Islet precursor cell (in vitro differentiated cells): Measurements from ENCODE around the gene GALNT1.

Source experiments
- DNase-seq: peaks from one replicate; pipeline ENCODE4 v3.0.0-alpha.2; 2018

Gene GALNT1

GRCh38 chr18:35619464-35619863 lies 37.9 kb downstream of the GALNT1 start:
- no peak for DNase-seq

GRCh38 chr18:35619941-35620340 lies 38.4 kb downstream of the GALNT1 start:
- DNase-seq: no peak

- no peak for DNase-seq
These were observed 39.2 kb downstream of the GALNT1 start for GRCh38 chr18:35620765-35621164.

GRCh38 chr18:35623255-35623654 lies 41.7 kb downstream of the GALNT1 start:
- no peak for DNase-seq

GRCh38 chr18:35624146-35624545 lies 42.6 kb downstream of the GALNT1 start:
- no peak for DNase-seq

DNA sequence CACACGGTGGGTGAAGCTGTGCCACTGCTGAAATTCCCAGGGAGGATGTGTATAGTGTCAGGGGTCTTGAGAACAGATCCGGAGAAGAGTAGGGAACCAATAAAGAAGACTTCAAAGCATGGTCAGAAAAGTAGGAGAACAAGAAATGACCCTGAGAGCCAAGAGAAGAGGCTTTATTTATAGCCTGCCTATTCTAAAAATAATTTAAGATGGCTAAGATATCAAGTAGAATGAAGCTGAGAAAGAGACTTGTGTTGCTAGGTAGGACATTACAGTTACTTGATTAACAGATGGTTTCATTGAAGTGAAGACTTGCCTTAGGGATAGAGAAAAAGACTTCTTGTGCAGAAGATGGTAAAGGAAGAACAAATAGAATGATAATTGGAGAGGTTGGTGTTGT lies 43.7 kb downstream of the GALNT1 start:
- no peak for DNase-seq

DNA sequence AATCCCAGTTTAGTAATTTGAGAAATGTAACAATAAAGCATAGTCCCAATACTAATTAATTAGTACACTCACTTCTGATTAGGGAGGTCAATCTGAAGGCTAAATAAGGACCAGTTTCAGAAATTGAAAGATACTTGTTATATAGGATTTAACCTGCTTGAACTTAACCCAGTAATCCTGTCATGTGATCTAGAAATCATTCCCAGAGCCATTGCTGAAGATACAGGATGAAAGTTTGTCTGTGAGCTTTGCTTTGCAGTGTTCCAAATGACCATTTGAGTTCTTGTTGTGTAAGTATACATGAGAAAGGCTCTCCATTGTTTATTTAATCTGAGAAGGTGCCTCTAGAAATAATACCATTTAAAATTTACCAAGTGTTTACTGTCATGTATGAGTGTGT lies 52.2 kb downstream of the GALNT1 start:
- DNase-seq: no peak

DNA sequence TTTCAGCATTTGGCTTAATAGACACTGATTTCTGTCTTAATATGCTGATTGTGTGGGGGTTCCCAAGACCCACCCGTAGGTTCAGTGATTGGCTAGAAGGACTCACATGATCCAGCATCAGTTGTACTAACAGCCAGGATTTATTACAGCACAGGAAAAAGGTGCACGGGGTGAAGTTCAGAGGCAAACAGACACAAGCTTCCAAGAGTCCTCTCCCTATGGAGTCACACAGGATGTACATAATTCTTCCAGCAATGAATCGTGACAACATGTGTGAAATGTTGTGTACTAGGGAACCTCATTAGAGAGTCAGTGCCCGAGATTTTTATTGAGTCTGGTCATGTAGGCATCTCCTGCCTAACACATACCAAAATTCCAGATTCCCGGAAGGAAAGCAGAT lies 52.8 kb downstream of the GALNT1 start:
- peak; percentile 54 for DNase-seq

DNA sequence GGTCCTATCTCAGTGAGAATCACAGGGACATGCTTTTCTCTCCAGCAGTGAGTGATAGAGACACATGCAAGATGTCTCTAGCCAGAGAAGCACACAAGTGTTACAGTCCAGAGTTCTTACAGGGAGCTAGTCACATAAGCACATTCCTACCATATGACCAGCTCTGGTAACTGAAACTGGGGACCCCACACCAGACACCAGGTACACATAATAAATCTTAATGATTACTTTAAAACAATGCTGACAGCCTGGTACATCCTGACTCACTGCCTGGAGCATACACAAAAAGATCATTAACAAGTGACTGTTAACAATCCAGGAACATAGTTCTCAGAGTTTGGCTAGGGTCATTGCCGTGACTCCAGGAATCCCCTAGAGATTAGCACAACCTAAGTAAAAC lies 53.6 kb downstream of the GALNT1 start:
- peak; percentile 96 for DNase-seq

GRCh38 chr18:35637227-35637626 lies 55.7 kb downstream of the GALNT1 start:
- no peak for DNase-seq

DNA sequence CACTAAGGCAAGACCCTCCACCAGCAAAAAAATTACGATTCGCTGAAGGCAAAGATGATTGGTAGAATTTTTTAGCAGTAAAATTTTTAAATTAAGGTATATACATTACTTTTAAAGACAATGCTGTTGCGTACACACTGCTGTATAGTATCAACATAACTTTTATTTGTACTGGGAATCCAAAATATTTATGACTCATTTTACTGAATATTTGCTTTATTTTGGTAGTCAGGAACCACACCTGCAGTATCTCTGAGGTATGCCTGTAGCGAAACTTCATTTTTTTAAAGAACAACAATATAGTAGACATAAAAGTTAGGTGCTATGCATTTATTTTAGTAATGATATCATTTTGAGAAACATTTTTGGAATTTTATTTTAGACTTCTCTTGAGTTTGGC lies 57.8 kb downstream of the GALNT1 start:
- no peak for DNase-seq

DNA sequence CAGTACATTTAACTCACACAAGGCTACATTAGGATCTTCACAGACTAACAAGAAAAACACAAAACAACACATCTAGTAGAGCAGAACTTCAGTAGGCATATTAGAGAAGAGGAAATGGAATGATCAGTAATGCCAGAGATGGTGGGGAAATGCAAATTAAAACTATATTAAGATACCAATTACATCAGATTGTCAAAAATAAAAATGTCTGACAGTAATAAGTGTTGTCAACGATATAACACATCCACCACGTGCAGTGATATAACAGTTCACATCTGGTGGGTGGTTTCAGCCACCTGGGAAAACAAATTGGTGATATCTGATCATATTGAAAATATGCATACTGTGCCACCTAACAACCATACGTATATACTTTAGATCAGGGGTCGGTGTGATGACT lies 59.9 kb downstream of the GALNT1 start:
- no peak for DNase-seq

DNA sequence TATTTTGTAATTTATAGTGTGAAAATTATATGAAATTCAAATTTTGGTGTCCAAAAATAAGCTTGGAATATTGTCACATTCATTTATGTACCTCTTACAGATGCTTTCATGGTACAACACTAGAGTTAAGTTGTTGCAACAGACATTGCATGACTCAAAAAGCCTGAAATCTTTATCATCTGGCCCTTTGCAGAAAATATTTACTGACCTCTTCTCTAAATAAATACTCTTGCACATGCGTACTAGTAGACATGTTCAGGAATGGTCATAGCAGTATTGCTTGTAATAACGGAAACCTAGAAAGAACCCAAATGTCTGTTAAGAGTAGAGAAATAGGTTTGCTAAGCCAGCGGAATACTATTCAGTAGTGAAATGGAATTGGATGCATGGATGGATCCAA lies 60.4 kb downstream of the GALNT1 start:
- DNase-seq: no peak

DNA sequence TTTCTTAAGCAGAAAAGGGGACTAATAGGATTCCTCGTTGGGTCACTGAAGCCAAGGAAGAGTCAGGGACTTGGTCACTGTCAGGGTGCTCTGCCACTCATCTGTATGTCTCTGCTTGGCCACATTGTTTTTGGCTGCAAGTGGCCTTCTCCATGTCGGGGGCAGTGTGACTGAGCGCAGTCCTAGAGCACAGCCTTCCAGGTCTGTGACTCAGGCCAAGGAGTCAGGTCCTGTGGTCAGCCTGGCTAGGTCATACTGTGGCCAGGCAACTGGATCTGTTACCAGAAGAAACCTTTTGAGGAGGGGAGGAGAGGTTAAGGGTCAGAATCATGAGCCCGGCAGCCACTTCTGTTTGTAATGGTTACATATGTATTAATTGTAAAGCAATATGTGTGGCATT lies 61.3 kb downstream of the GALNT1 start:
- DNase-seq: peak; percentile 82

- no peak for DNase-seq
These were observed 64.9 kb downstream of the GALNT1 start for GRCh38 chr18:35646449-35646848.

GRCh38 chr18:35653392-35654135 lies 72.0 kb downstream of the GALNT1 start:
- DNase-seq: no peak

GRCh38 chr18:35658112-35658511 lies 76.6 kb downstream of the GALNT1 start:
- no peak for DNase-seq

GRCh38 chr18:35661483-35662146 lies 80.1 kb downstream of the GALNT1 start:
- no peak for DNase-seq

DNA sequence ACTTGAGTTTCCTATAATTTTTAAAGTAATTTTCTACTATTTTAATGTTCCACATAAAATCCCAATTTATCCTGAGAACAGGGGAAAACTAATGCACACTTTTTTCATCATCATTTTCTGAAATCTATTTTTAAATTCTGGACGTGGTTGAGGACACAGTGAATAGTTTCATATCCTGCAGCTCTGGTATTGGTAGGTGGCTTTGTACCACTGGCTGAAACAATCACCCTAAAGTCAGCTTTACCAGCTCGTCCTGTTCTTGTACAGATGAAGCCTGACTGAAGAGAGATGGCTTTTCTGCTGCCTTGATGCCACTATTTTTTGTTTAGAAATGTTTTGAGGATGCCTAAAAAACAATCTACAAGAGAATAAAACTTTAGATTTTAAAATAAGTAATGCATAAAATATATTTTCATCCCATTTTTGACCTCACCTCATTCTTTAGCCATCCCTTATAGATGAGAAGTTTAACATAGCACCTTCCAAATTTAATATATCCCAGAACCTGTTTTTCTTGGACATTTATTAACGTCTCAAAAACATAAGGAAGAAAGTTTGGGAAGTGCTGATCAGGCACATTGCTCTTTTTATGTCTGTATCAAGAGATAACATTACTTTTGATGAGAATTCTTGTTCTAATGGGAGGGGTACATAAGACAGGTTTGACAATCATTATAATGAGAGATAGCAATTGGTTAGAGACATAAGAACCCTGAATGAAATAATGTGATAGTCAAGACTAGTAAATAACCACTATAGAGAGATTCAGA lies 80.9 kb downstream of the GALNT1 start:
- DNase-seq: no peak

DNA sequence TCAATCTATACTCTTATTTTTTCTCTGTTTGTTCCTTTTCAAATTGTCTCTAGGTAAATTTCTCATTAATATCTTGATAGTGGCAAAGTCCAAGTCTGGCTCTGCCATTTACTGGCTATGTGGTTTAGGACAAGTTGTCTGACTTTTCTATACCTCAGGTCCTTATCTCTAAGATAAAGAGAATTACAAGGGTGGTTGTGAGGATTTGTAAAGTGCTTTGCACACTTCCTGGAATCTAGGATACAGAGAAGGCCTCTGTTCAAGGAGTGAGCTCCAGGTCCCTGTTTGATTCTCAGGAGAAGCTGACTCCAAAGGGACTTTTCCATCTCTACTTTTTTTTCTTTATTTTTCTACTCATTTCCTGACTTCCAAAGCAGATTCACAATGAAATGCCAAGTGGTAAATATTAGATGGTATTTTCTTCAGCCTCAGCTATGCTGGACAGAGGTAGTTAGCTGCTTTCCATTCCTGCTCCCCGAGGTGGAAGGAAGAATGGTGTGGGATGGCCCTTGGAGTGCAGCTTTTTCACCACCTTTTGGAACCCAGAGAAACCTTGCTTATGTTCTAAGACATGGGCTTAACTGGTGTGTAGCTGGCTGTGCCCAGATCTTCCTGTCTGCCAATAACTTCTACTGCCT lies 90.5 kb downstream of the GALNT1 start:
- no peak for DNase-seq

DNA sequence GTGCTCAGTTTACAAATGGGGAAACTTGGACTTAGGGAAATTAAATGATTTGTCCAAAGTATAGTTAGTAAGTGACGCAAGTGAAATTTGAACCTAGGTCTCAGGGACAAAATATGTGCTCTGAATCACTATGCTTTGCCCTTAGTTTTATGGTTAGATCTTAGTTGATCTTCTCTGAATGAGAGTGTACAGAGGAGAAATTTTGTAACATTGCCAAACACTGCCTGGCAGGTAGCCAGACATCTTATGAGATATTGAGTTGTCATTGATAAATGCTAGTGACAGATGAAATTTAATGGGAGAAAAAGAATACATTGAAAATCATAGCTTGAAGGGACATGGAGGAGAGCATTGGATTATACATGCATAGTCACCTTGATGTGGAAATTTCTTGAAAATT lies 91.4 kb downstream of the GALNT1 start:
- no peak for DNase-seq

DNA sequence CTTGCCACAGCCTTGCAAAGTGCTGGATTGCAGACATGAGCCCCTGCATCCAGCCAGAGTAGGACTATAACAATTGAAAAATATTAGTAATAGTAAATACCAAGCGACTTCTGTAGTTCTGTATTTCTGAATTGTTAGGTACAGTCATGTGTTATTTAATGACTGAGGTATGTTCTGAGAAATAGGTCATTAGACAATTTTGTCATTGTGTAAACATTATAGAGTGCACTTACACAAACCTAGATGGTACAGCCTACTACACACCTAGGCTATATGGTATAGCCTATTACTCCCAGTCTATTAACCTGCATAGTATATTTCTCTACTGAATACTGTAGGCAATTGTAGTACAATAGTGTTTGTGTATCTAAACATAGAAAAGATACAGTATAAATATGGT lies 92.1 kb downstream of the GALNT1 start:
- DNase-seq: no peak

GRCh38 chr18:35680139-35680551 lies 98.6 kb downstream of the GALNT1 start:
- DNase-seq: no peak
